ENCODE data around the gene ELMOD1.

The ELMOD1 gene

GRCh38 chr11:107587306-107587979 lies 3.5 kb upstream of the ELMOD1 start:
- no peak for DNase-seq

DNA sequence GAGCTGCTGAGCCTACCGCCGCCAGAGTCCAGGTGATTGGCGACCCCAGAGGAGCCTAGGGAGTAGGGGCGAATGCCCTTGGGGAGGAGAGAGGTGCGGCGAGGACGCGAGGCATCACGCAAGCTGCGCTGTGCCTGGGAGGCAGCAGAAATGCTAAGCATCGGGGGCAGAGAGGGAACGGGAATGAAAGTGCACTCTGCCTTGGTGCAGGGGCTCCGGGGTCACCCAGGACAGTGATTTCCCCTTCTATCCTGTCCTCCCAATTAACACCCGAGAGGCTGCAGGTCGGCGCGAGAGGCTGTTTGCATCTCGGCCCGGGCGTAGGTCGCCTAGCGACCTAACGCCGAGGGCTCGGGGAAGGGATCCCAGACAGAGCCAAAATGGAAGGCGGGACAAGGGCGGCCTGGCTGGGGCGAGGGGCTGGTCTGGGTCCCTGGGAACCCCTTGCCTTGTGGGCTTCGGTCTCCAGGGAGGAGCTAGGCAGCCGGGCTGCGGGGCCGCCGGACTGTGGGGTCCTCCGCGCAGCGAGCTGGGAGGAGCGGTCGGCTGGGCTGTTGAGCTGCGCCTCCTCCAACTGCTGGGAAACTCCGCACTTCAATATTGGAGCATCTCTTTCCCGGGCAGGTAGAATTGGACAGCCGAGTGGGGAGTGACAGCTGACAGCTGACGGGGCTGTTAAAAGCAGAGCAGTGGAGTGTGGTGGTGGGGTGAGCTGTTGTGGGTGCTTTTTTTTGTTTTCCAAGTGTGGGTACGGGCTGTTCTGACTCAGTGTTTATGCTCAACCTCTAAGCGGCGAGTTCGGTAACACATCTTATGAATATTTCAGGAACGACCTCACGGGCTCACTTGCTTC lies 657 bp downstream of the ELMOD1 start:
- no peak for DNase-seq

GRCh38 chr11:107592231-107592590 lies 1.3 kb downstream of the ELMOD1 start:
- DNase-seq: no peak

- no peak for DNase-seq
Measured at GRCh38 chr11:107592813-107593212, 1.9 kb downstream of the ELMOD1 start.

GRCh38 chr11:107593951-107594350 lies 3.0 kb downstream of the ELMOD1 start:
- DNase-seq: no peak

DNA sequence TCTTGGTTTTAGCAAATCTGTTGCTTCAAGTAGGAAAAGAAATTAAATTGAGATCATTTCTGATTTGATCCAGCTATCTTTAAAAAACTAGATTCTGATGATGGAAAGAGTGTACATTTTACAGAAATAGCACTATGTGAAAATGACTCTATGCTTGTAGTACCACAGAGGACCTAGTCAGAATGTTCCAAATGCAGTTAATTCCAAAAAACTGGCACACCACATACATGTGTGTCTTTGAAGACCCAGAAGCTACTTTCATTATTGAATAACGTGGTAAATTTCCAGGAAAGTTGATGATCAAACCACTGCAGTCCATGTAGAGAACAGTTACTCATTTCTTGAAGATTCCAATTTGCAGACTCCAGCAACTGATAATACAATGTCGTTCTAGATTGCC lies 3.8 kb downstream of the ELMOD1 start:
- DNase-seq: no peak

DNA sequence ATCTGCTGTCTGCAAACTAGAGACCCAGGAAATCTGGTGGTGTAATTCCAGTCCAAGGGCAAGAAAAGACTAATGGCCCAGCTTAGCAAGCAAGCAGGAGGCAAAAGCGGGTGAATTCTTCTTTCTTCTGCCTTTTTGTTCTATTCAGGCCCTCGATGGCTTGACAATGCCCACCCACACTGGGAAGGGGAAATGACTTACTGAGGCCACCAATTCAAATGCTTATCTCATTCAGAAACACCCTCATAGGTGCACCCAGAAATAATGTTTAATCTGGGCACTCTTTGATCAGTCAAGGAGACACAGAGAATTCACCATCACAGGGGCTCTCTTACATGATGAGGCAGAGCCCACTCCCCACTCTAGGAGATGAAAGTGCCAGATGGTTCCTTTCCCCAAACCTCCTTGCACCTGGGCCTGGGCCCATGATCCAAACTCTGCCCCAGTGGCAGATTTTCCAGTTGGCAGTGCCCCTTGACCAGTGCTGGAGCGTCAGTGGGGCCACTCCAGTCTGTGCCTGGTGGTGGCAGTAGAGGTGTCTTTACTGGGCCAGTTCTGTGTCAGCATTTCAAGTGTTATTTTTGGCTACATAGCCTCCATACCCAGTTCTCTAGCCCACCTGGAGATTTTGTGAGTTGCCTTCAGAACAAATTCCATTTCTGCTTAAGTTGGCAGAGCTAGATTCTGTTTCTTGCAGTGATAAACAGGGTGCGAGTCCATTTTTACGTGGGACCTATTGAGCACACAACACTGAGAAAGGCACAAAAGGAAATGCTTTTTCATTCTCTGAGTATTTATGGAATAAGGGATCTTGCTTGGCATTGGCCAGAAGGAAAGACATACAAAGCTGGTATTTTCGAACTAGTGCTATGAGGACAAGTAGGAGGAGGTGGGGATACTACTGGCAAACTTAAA lies 7.5 kb downstream of the ELMOD1 start:
- DNase-seq: no peak

DNA sequence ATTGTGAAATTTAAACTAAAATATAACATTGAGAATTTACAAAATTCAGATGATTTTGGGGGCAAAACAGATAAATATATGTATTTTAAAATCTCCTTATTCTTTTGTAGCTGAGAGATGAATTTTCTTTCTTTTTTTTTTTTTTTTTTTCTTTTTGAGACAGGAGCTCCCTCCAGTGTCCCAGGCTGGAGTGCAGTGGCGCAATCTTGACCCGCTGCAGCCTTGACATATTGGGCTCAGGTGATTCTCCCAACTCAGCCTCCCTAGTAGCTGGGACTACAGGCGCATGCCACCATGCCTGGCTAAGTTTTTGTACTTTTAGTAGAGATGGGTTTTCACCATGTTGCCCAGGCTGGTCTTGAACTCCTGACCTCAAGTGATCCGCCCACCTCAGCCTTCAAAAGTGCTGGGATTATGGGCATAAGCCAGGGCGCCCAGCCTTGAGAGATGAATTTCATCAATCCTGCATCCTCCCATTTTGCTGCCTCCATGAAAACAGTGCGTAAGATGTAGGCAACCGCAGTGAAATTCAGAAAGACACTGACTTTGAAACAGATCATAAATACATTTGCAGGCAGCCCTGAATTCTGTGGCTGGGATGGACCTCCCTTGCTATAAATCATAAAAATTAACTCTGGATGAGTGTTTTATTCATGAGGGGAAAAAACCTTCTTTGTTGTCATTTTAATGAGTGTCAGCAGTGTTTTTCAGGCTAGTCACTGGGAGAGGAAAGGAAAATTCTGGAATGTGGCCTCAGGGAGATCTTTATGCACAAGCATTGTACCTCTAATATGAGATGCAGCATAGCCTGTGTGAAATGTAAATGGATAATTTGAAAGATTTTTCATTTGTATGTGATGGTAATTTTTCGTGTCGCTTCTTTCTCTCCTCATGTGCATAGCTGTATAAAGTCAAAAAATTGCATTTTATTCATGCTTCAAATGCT lies 14.4 kb downstream of the ELMOD1 start:
- no peak for DNase-seq

DNA sequence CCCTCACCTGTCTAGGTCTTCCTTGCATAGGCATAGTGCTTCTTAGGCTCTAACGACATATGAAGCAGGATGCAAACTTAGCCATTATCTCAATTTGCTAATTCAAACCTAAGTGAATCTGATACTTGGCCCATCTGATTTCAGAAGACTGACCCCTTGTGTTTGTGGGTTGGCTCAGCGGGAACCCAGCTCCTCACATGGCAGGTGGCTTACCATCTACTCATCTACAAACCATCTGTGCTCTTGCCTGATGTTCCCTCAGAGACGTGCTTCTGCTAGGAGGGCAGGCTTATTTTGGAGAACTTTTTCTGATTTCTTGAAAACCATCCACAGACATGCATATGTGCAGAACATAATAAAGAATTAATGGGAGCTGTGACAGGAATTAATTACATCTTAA lies 15.2 kb downstream of the ELMOD1 start:
- no peak for DNase-seq

DNA sequence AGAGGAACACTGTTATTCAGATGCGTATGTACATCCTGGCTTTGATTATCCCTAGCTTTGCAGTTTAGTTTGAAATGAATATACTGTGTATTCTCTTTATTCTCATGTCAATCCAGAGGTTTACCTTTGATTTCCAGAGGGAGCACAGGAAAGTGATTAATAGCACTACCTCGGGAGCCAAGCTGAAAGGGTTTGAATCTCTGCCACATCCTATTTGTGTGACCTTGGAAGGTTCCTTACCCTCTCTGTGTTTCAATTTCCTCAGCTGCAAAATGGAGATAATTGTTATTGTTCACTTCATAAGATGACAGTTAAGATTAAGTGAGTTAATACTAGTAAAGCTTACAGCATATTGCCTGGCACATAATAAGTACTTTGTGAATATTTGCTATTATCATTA lies 17.9 kb downstream of the ELMOD1 start:
- no peak for DNase-seq

GRCh38 chr11:107609400-107610218 lies 18.7 kb downstream of the ELMOD1 start:
- DNase-seq: no peak

DNA sequence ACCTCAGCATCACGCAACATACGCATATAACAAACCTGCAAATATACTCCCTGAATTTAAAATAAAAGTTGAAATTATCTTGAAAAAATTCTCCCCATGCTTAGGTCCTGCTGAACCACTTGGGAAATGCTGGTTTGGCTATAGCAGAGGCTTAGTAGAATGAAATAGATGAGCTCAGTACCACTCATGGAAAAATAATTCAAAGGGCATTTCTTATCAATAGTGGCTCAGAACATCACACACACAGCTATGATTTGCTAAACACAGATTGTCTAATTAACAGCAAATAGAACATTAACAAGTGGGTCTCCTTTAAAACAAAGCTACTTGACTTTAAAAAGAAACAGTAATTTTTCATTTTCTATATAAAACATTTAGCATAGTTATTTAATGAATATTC lies 21.5 kb downstream of the ELMOD1 start:
- DNase-seq: no peak

- DNase-seq: no peak
Measured at GRCh38 chr11:107619926-107620325, 29.0 kb downstream of the ELMOD1 start.

- no peak for DNase-seq
Measured at GRCh38 chr11:107621081-107621480, 30.1 kb downstream of the ELMOD1 start.

DNA sequence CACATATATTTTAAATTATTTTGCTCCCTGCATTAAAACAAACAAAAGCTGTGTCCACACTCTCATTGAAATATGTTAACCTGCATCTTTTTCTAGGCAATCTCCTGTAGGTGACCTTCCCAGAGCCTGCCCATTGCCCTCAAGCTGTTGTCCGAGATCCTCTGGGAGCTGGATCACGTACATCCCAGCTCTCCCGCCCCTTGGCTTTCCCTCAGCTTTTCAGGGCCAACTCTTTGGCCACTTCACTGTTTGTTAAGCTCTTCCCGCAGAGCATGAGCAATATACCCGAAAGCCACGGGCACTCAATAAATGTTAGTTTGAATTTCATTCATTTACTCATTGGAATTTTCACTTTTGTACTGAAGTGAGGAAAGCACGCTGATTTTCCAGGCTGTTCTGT lies 32.2 kb downstream of the ELMOD1 start:
- no peak for DNase-seq

- no peak for DNase-seq
Measured at GRCh38 chr11:107624983-107625684, 34.2 kb downstream of the ELMOD1 start.

GRCh38 chr11:107625685-107625989 lies 34.7 kb downstream of the ELMOD1 start:
- no peak for DNase-seq

DNA sequence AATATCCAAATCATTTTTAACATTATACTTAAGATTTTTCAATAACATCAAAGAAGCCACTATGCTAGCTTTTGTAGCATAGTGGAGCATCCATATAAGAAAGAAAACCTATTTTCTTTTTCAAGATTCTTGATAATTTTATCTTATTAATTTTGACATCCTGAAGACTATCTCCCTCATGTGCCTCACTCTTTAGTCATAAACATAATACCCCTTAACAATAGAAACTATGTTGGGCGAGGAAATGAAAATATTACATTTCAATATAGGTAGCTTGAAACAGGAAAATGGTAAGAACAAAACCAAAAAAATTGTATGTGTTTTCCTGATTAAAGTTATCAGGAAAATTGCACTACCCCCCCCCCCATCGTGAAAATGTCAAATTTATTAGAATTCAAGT lies 40.1 kb downstream of the ELMOD1 start:
- no peak for DNase-seq

DNA sequence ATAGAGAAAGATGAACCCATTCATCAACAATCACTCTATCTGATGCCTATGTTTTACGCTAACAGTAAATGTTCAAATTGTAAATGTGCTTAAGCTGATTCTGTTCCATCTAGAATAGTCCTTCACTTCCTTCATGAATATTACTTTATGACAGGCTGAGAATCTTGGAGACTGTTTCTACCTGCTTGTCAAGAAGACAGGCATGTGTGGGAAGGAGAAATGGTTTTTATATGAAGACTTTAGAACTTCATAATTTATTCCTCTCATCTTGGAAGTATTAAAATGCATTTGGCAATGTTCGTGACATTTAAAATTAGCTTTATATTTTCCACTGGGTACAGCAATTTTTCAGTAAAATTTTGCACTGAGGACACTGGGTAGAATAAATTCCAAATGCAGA lies 41.0 kb downstream of the ELMOD1 start:
- DNase-seq: no peak

DNA sequence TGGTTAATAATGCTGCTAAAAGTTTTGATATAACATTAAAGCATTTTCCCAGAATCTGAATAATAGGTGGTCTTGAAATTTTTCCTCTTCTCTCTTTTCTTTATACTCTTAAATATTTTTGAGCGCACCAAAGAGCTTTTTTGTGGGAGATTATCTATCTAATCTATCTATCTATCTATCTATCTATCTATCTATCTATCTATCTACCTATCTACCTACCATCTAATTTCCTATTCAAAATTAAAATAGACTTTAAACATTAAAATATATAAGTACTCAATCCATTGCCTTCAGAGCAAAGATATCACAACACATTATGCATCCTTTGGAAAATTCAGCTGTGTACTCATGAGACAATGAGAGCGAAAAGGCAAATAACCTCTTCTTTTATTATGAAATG lies 55.8 kb downstream of the ELMOD1 start:
- no peak for DNase-seq

- no peak for DNase-seq
Measured at GRCh38 chr11:107648242-107648641, 57.3 kb downstream of the ELMOD1 start.

Measured in GF-D8 (cell line).